ENCODE measurements around the gene CEP120. TPM values are rescaled to one million over a fixed set of nuclear protein-coding genes. Genes with fewer than 3 reads are reported as not detected.

The CEP120 gene
- total and polyA plus RNA-seq, 8 donors, result 4.0 to 12.7 (median 9.4) TPM

- 55 to 58% methylated on average over 4 of the region's 4 CpGs for WGBS, 2 donors
- H3K36me3 ChIP-seq, result no peaks in the 10 kb centered on the region
Observed at GRCh38 chr5:123305751-123306150, 117.5 kb downstream of the CEP120 start.

GRCh38 chr5:123304777-123305316, 118.4 kb downstream of the CEP120 start:
- Histone ChIP-seq H3K27me3 (no peaks in the 10 kb centered on the region), H3K4me3 (no peak overlapping the region), H3K4me1 (no peaks in the 10 kb centered on the region), H3K36me3 (no peaks in the 10 kb centered on the region), H3K27ac (no peak overlapping the region), H3K9me3 (no peaks in the 10 kb centered on the region)
- no peak for ATAC-seq
- no peak for DNase-seq
- FAIRE-seq, result no peak
- TF ChIP-seq, protein P1, sequence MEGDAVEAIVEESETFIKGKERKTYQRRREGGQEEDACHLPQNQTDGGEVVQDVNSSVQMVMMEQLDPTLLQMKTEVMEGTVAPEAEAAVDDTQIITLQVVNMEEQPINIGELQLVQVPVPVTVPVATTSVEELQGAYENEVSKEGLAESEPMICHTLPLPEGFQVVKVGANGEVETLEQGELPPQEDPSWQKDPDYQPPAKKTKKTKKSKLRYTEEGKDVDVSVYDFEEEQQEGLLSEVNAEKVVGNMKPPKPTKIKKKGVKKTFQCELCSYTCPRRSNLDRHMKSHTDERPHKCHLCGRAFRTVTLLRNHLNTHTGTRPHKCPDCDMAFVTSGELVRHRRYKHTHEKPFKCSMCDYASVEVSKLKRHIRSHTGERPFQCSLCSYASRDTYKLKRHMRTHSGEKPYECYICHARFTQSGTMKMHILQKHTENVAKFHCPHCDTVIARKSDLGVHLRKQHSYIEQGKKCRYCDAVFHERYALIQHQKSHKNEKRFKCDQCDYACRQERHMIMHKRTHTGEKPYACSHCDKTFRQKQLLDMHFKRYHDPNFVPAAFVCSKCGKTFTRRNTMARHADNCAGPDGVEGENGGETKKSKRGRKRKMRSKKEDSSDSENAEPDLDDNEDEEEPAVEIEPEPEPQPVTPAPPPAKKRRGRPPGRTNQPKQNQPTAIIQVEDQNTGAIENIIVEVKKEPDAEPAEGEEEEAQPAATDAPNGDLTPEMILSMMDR (IDR thresholded peaks at IDR 0.05), result no peak
- intact Hi-C loops (cut with DNase I), result no loop called here

More at GRCh38 chr5:123305751-123306150, 117.5 kb downstream of the CEP120 start:
- H3K9me3 ChIP-seq, result no peaks in the 10 kb centered on the region
- no peak overlapping the region for H3K4me3 ChIP-seq
- intact Hi-C loops (cut with DNase I), result no loop called here
- H3K27ac ChIP-seq, result no peak overlapping the region
- no peaks in the 10 kb centered on the region for H3K4me1 ChIP-seq
- no peak for FAIRE-seq
- H3K27me3 ChIP-seq, result no peaks in the 10 kb centered on the region
- ATAC-seq, result no peak
- DNase-seq, result no peak
- TF ChIP-seq, protein P1 (IDR thresholded peaks at IDR 0.05), result no peak

DNA sequence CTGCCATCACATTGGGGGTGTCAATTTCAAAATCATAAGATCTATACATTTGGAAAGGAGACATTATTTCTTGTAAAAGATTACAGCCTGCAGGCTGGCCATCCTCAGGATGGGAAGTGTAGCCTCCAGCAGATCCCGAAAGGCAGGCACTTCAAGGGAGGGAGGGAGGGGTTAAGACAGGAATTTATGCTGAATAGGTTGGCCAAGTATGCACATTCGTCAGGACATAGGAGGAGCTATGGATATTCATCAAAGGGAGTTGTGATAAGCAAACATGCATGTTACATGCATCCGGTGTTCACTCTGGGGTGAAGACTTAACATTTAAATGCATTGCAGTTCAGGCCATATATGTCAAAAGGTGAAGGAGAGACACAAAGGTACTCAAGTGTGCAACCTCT, 119.4 kb downstream of the CEP120 start:
- no peak for ATAC-seq
- no peak overlapping the region for H3K27ac ChIP-seq
- DNase-seq, result no peak
- no peaks in the 10 kb centered on the region for H3K9me3 ChIP-seq
- no peaks in the 10 kb centered on the region for H3K27me3 ChIP-seq
- TF ChIP-seq, protein P1 (IDR thresholded peaks at IDR 0.05), result no peak
- no peak for FAIRE-seq
- 65 to 70% methylated on average over 3 of the region's 3 CpGs for WGBS, 2 donors
- H3K36me3 ChIP-seq, result no peaks in the 10 kb centered on the region
- H3K4me1 ChIP-seq, result no peaks in the 10 kb centered on the region
- H3K4me3 ChIP-seq, result no peak overlapping the region
- intact Hi-C loops (cut with DNase I), result no loop called here

DNA sequence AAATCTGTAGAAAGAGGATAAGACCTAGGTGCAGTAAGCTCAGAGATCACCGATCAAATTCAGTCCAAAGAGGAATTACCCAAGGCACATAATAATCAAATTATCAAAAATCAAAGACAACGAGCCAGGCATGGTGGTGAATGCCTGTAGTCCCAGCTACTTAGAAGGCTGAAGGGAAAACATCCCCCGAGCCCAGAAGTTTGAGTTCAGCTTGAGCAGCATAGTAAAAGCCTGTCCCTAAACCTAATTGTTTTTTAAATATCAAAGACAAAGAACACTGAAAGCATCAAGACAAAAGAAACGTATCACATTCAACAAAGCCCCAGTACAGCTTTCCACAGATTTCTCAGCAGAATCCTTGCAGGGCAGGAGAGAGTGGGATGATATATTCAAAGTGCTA, 122.9 kb downstream of the CEP120 start:
- ATAC-seq (no peak), FAIRE-seq (no peak), DNase-seq (no peak)
- H3K9me3 ChIP-seq, result no peaks in the 10 kb centered on the region
- no peak overlapping the region for H3K27ac ChIP-seq
- no peak overlapping the region for H3K4me3 ChIP-seq
- no peaks in the 10 kb centered on the region for H3K27me3 ChIP-seq
- intact Hi-C loops (cut with DNase I), result no loop called here
- no peaks in the 10 kb centered on the region for H3K36me3 ChIP-seq
- H3K4me1 ChIP-seq, result no peaks in the 10 kb centered on the region
- TF ChIP-seq, protein P1 (IDR thresholded peaks at IDR 0.05), result no peak
- WGBS, 2 donors, result 63 to 74% methylated on average over 4 of the region's 4 CpGs

GRCh38 chr5:123299136-123299535, 124.1 kb downstream of the CEP120 start:
- no peak overlapping the region for H3K4me3 ChIP-seq
- H3K4me1 ChIP-seq, result no peaks in the 10 kb centered on the region
- intact Hi-C loops (cut with DNase I), result no loop called here
- H3K27me3 ChIP-seq, result no peaks in the 10 kb centered on the region
- 86 to 88% methylated on average over 1 of the region's 1 CpG for WGBS, 2 donors
- DNase-seq (no peak), ATAC-seq (no peak), FAIRE-seq (no peak)
- H3K27ac ChIP-seq, result no peak overlapping the region
- H3K36me3 ChIP-seq, result no peaks in the 10 kb centered on the region
- no peaks in the 10 kb centered on the region for H3K9me3 ChIP-seq
- TF ChIP-seq, protein P1 (IDR thresholded peaks at IDR 0.05), result no peak
